ENCODE results near the gene LDLRAP1. TPM values are rescaled to one million over a fixed set of nuclear protein-coding genes. Genes with fewer than 3 reads are reported as not detected.

LDLRAP1 gene
- total and polyA plus RNA-seq, 11 donors = 9.0 to 17.4 (median 13.3) TPM

- DNase-seq = no peak
- ATAC-seq = no peak
- Histone ChIP-seq H3K4me3 (no peak overlapping the region), H3K36me3 (no peaks in the 10 kb centered on the region), H3K27me3 (no peaks in the 10 kb centered on the region), H3K27ac (no peak overlapping the region), H3K9me3 (peaks cover 0 to 3% (median 0%) of the 10 kb centered on the region in 12 donors), H3K4me1 (no peaks in the 10 kb centered on the region)
- WGBS, 4 donors = 89 to 94% (median 93%) methylated on average over 9 to 22 of the region's 22 CpGs
- no peak for TF ChIP-seq CTCF (IDR thresholded peaks at IDR 0.05)
- no peak for TF ChIP-seq POLR2A (IDR thresholded peaks at IDR 0.05)
- intact Hi-C loops (cut with DNase I) = no loop called here
These were observed 13.0 kb upstream of the LDLRAP1 start for GRCh38 chr1:25530186-25531081.

GRCh38 chr1:25531082-25531461 lies 12.3 kb upstream of the LDLRAP1 start:
- 64 to 77% (median 71%) methylated on average over 11 of the region's 11 CpGs for WGBS, 4 donors
- Histone ChIP-seq H3K9me3 (no peaks in the 10 kb centered on the region), H3K4me1 (no peaks in the 10 kb centered on the region), H3K4me3 (no peak overlapping the region), H3K27me3 (no peaks in the 10 kb centered on the region), H3K27ac (no peak overlapping the region), H3K36me3 (no peaks in the 10 kb centered on the region)
- intact Hi-C loops (cut with DNase I) = no loop called here
- DNase-seq (no peak), ATAC-seq (peak in 3 of 4 donors; percentile 26 to 59 (median 30))
- TF ChIP-seq CTCF (IDR thresholded peaks at IDR 0.05) (no peak), POLR2A (IDR thresholded peaks at IDR 0.05) (no peak)

- no peaks in the 10 kb centered on the region for H3K27me3 ChIP-seq
- H3K27ac ChIP-seq = no peak overlapping the region
- H3K4me3 ChIP-seq = no peak overlapping the region
- TF ChIP-seq CTCF (IDR thresholded peaks at IDR 0.05) = no peak
- no peak for TF ChIP-seq POLR2A (IDR thresholded peaks at IDR 0.05)
- intact Hi-C loops (cut with DNase I) = no loop called here
- H3K36me3 ChIP-seq = no peaks in the 10 kb centered on the region
- ATAC-seq = no peak
- 82 to 95% (median 90%) methylated on average over 3 of the region's 3 CpGs for WGBS, 4 donors
- H3K9me3 ChIP-seq = no peaks in the 10 kb centered on the region
- DNase-seq = no peak
- no peaks in the 10 kb centered on the region for H3K4me1 ChIP-seq
These were observed 10.4 kb upstream of the LDLRAP1 start for GRCh38 chr1:25532970-25533369.

- Histone ChIP-seq H3K27me3 (no peaks in the 10 kb centered on the region), H3K4me3 (no peak overlapping the region), H3K9me3 (no peaks in the 10 kb centered on the region), H3K4me1 (no peaks in the 10 kb centered on the region), H3K27ac (no peak overlapping the region), H3K36me3 (no peaks in the 10 kb centered on the region)
- no peak for DNase-seq
- 81 to 86% (median 86%) methylated on average over 9 of the region's 9 CpGs for WGBS, 4 donors
- no peak for ATAC-seq
- intact Hi-C loops (cut with DNase I) = no loop called here
- TF ChIP-seq POLR2A (IDR thresholded peaks at IDR 0.05) = no peak
- no peak for TF ChIP-seq CTCF (IDR thresholded peaks at IDR 0.05)
These were observed 9.5 kb upstream of the LDLRAP1 start for GRCh38 chr1:25533775-25534409.

Measured in heart left ventricle (tissue), 16 donors.